BLaER1 (cell line): Measurements from ENCODE around the gene ATOSA.

ENCODE experiments used
- H3K27ac ChIP-seq: shearing (Covaris generic); formaldehyde crosslinking; 2 replicates; pipeline ENCODE4 v1.8.1; 2022
- H3K27me3 ChIP-seq: shearing (Covaris generic); formaldehyde crosslinking; 2 replicates; pipeline ENCODE4 v1.8.1; 2022
- H3K36me3 ChIP-seq: shearing (Covaris generic); formaldehyde crosslinking; 2 replicates; pipeline ENCODE4 v1.8.1; 2022
- H3K4me1 ChIP-seq: shearing (Covaris generic); formaldehyde crosslinking; 2 replicates; pipeline ENCODE4 v1.8.1; 2022
- H3K4me2 ChIP-seq: shearing (Covaris generic); formaldehyde crosslinking; 2 replicates; pipeline ENCODE4 v1.8.1; 2022
- H3K4me3 ChIP-seq: shearing (Covaris generic); formaldehyde crosslinking; 2 replicates; pipeline ENCODE4 v1.8.1; 2022
- H3K9ac ChIP-seq: shearing (Covaris generic); formaldehyde crosslinking; 2 replicates; pipeline ENCODE4 v1.8.1; 2022
- H3K9me3 ChIP-seq: shearing (Covaris generic); formaldehyde crosslinking; 2 replicates; pipeline ENCODE4 v1.8.1; 2022
- H4K20me1 ChIP-seq: shearing (Covaris generic); formaldehyde crosslinking; 2 replicates; pipeline ENCODE4 v1.8.1; 2022
- Cebpa-rat ChIP-seq: shearing (Covaris generic); IDR thresholded peaks from 2 replicates; pipeline ENCODE4 v1.8.1; 2022

The ATOSA gene

GRCh38 chr15:52683580-52683979 is 4.4 kb upstream of the ATOSA start:
- peaks cover 51% of the 10 kb centered on the region for H3K4me1 ChIP-seq
- H3K27ac ChIP-seq: peak overlapping the region; percentile 42; the same call in 1 of the 2 replicates
- H3K9me3 ChIP-seq: no peaks in the 10 kb centered on the region
- no peaks in the 10 kb centered on the region for H4K20me1 ChIP-seq
- H3K9ac ChIP-seq: no peak overlapping the region
- peak overlapping the region; percentile 53 for H3K4me2 ChIP-seq
- H3K36me3 ChIP-seq: no peaks in the 10 kb centered on the region
- no peak for TF ChIP-seq Cebpa-rat
- H3K4me3 ChIP-seq: no peak overlapping the region
- no peaks in the 10 kb centered on the region for H3K27me3 ChIP-seq

- no peaks in the 10 kb centered on the region for H3K27me3 ChIP-seq
- no peak for TF ChIP-seq Cebpa-rat
- H3K4me1 ChIP-seq: peaks cover 51% of the 10 kb centered on the region
- peak overlapping the region; percentile 15; the same call in 1 of the 2 replicates for H3K27ac ChIP-seq
- H3K9ac ChIP-seq: no peak overlapping the region
- no peak overlapping the region for H3K4me3 ChIP-seq
- H3K36me3 ChIP-seq: no peaks in the 10 kb centered on the region
- no peaks in the 10 kb centered on the region for H4K20me1 ChIP-seq
- H3K4me2 ChIP-seq: peak overlapping the region; percentile 53
- H3K9me3 ChIP-seq: no peaks in the 10 kb centered on the region
These were observed 3.6 kb upstream of the ATOSA start for GRCh38 chr15:52682781-52683180.

GRCh38 chr15:52682200-52682599 is 3.0 kb upstream of the ATOSA start:
- H4K20me1 ChIP-seq: peaks cover 4% of the 10 kb centered on the region
- TF ChIP-seq Cebpa-rat: no peak
- H3K4me3 ChIP-seq: no peak overlapping the region
- H3K36me3 ChIP-seq: no peaks in the 10 kb centered on the region
- H3K9me3 ChIP-seq: no peaks in the 10 kb centered on the region
- no peak overlapping the region for H3K27ac ChIP-seq
- H3K9ac ChIP-seq: no peak overlapping the region
- H3K27me3 ChIP-seq: no peaks in the 10 kb centered on the region
- peak overlapping the region; percentile 85; the same call in 1 of the 2 replicates for H3K4me2 ChIP-seq
- H3K4me1 ChIP-seq: peaks cover 54% of the 10 kb centered on the region

- Histone ChIP-seq H3K27ac (peak overlapping the region; percentile 71; the same call in 1 of the 2 replicates), H3K4me3 (no peak overlapping the region), H3K36me3 (no peaks in the 10 kb centered on the region), H3K4me1 (peaks cover 62% of the 10 kb centered on the region), H3K9me3 (no peaks in the 10 kb centered on the region), H3K4me2 (peak overlapping the region; percentile 85), H4K20me1 (peaks cover 11% of the 10 kb centered on the region), H3K9ac (no peak overlapping the region), H3K27me3 (no peaks in the 10 kb centered on the region)
- TF ChIP-seq Cebpa-rat: no peak
These were observed 2.3 kb upstream of the ATOSA start for GRCh38 chr15:52681441-52681840.

- Histone ChIP-seq H3K9ac (no peak overlapping the region), H4K20me1 (peaks cover 11% of the 10 kb centered on the region), H3K4me2 (peak overlapping the region; percentile 85), H3K27me3 (no peaks in the 10 kb centered on the region), H3K9me3 (no peaks in the 10 kb centered on the region), H3K36me3 (peaks cover under 1% of the 10 kb centered on the region; the same call in 1 of the 2 replicates), H3K27ac (peak overlapping the region; percentile 71; the same call in 1 of the 2 replicates), H3K4me3 (no peak overlapping the region), H3K4me1 (peaks cover 67% of the 10 kb centered on the region)
- TF ChIP-seq Cebpa-rat: no peak
These were observed 1.6 kb upstream of the ATOSA start for GRCh38 chr15:52680761-52681160.

GRCh38 chr15:52680041-52680391 is 828 bp upstream of the ATOSA start:
- Histone ChIP-seq H3K27ac (peak overlapping the region; percentile 71), H3K9ac (peak overlapping the region; percentile 70)

GRCh38 chr15:52678468-52679231 is 538 bp downstream of the ATOSA start:
- no peaks in the 10 kb centered on the region for H3K27me3 ChIP-seq
- peak overlapping the region; percentile 91 for H3K4me3 ChIP-seq
- H3K4me2 ChIP-seq: peak overlapping the region; percentile 85
- peak overlapping the region; percentile 90 for H3K9ac ChIP-seq
- peaks cover 28% of the 10 kb centered on the region for H4K20me1 ChIP-seq
- peaks cover 11% of the 10 kb centered on the region for H3K36me3 ChIP-seq
- no peaks in the 10 kb centered on the region for H3K9me3 ChIP-seq
- peaks cover 71% of the 10 kb centered on the region for H3K4me1 ChIP-seq
- no peak for TF ChIP-seq Cebpa-rat
- H3K27ac ChIP-seq: peak overlapping the region; percentile 88

More at GRCh38 chr15:52680041-52680391, 828 bp upstream of the ATOSA start:
- no peaks in the 10 kb centered on the region for H3K9me3 ChIP-seq
- peaks cover 71% of the 10 kb centered on the region for H3K4me1 ChIP-seq
- H3K4me2 ChIP-seq: peak overlapping the region; percentile 85
- peak overlapping the region; percentile 91 for H3K4me3 ChIP-seq
- no peak for TF ChIP-seq Cebpa-rat
- H3K27me3 ChIP-seq: no peaks in the 10 kb centered on the region
- H4K20me1 ChIP-seq: peaks cover 18% of the 10 kb centered on the region
- H3K36me3 ChIP-seq: peaks cover 7% of the 10 kb centered on the region

- Histone ChIP-seq H3K4me2 (peak overlapping the region; percentile 85), H3K9ac (peak overlapping the region; percentile 90), H3K4me1 (peaks cover 68% of the 10 kb centered on the region), H3K27ac (peak overlapping the region; percentile 88), H3K4me3 (peak overlapping the region; percentile 91), H4K20me1 (peaks cover 36% of the 10 kb centered on the region), H3K27me3 (no peaks in the 10 kb centered on the region), H3K36me3 (peaks cover 19% of the 10 kb centered on the region), H3K9me3 (no peaks in the 10 kb centered on the region)
- no peak for TF ChIP-seq Cebpa-rat
These were observed 1.4 kb downstream of the ATOSA start for GRCh38 chr15:52677593-52678467.

- H3K4me2 ChIP-seq: no peak overlapping the region
- TF ChIP-seq Cebpa-rat: no peak
- peaks cover 38% of the 10 kb centered on the region for H3K4me1 ChIP-seq
- peaks cover 47% of the 10 kb centered on the region for H3K36me3 ChIP-seq
- H3K27ac ChIP-seq: no peak overlapping the region
- no peaks in the 10 kb centered on the region for H3K27me3 ChIP-seq
- H3K9ac ChIP-seq: no peak overlapping the region
- peaks cover 66% of the 10 kb centered on the region for H4K20me1 ChIP-seq
- H3K9me3 ChIP-seq: no peaks in the 10 kb centered on the region
- H3K4me3 ChIP-seq: no peak overlapping the region
These were observed 4.4 kb downstream of the ATOSA start for GRCh38 chr15:52674831-52675230.
